HG02885 (cell line): Measurements from ENCODE around the gene CLIC5.

Experiments used
- ATAC-seq: cut with Tn5 transposase; IDR thresholded peaks from one replicate; pipeline ENCODE4 v1.9.1; 2021; ENCODE audit warnings: mild to moderate bottlenecking; ENCODE audit not compliant: unreplicated experiment, poor library complexity

Gene CLIC5

DNA sequence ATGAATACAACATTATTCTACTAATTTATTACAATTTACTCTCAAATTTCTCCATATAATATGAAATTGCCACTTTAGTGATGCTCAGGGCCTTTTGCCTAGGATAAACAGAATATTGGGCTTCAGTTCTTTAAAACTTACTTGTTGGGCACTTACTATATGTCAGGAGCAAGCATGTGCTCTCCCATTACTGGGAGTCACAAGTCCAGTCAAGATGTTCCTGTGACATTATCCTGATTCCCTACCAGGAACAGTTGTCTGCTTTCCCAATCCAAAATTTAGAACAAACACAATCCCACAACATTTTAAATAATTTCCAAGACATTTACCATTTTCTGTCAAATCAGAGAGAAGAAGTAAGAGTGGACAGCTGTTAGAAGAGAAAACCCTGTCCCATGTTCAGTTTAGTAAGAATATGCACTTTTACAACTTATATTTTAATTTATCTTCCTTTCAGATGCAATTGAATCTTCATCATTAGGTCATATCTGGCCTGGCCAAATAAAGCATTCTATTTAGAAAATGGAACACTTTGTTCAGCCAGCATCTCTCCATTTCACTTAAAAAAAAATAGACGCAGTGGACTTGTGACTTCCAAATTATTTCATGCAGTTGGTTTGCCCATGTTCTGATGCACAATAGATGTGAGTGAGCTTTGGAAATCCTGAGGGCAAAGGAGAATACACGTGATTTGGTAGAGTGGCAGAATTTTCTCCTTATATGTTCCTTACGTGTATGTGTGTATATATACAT is 159.8 kb downstream of the CLIC5 start:
- ATAC-seq, result no peak

DNA sequence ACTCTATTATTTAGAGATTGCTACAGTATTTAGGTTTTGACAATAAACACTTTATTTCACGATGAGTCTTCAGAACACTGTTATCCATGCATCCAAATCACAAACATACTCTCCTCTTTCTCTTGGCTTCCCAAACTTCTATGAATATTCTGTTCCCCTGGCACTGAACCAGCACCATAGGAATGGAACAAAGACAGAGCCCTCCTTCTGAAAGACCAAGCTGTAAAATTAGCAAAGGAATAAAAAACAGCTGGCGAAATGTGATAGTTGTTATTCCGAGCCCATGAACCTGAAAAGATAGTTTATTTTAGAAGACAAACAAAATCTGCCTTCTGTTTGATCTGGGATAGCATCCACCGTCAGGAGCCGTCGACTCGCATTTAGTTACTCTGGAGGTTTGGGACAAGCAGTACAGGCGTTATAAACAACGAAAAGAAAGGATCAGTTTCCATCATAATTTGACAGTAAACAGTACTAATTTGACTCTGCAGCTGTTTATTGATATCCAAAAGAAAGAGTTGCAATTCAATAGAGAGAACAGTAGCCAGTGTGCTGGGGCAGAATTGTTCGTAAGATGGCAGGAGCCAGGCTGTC is 161.4 kb downstream of the CLIC5 start:
- ATAC-seq, result no peak

- ATAC-seq, result no peak
Observed at GRCh38 chr6:45851034-45851400, 164.6 kb downstream of the CLIC5 start.

DNA sequence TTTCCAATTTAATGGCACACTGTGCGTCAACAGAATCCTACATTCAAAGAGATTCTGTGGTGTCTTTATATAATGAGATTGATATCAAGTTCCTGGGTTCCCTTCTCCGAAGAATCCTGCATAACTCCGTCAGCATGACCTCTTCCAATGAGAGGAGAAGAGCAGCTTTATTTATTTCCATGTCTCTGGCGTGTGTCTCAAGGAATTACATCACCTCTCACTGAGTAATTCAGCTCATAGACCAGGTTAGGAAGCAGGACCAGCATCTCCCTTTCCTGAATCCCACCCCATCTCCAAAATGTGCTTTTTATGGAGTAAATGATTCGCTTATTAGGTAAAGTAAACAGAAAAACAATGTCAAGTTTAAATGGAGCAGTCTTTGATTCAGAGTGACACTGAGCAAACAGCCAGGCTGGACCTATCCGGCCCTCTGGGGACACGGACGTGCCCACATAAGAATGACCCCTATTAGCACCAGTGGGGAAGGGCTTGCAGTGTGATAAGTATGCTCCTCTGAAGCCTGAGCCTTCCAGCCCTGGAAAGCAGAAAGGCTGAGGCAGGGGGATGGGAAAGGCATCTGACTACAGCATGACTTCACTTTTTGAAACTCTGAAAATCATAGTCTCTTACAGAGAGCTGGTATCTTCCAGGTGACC is 165.2 kb downstream of the CLIC5 start:
- ATAC-seq, result no peak

- no peak for ATAC-seq
Observed at GRCh38 chr6:45845567-45845966, 170.1 kb downstream of the CLIC5 start.

DNA sequence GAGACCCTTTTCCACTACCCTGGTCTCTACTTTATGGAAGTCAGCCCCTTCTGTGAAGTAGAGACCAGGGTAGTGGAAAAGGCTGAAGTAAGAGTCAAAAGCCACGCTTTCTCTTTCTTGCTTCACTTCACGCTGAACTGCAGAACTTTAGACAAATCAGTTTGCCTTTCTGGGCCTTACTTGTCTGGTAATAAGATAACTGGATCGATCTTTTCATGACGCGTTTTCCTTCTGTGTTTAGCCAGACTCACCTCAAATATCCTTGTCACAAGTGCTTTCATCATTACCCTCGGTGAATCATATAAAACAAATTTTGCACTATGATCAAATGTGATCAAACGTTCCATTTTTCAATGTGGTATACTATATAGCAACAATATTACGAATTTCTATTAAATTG is 170.7 kb downstream of the CLIC5 start:
- no peak for ATAC-seq

GRCh38 chr6:45843848-45844521 is 171.7 kb downstream of the CLIC5 start:
- no peak for ATAC-seq

- ATAC-seq, result no peak
Observed at GRCh38 chr6:45841062-45841461, 174.6 kb downstream of the CLIC5 start.

- no peak for ATAC-seq
Observed at GRCh38 chr6:45838996-45839395, 176.7 kb downstream of the CLIC5 start.

DNA sequence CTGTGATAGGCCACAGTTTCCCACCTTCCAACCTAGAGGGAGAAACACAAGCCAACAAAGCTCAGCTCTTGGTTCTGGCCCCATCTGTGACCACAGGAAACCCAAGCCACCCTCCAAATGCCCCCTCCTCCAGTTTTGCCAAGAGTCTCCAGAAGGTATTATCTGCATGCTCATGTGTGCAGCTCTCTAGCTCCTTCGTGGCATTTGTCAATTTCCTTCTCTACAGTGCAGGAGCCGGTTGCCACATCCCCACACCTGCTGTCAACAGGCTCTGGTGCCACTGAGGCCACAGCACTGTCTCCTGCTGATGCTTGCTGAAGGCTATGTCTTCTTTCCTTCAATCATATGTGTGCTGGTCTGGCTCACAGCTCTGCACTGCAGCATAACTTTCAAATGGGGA is 177.2 kb downstream of the CLIC5 start:
- ATAC-seq, result no peak

- ATAC-seq, result no peak
Observed at GRCh38 chr6:45837541-45838200, 178.0 kb downstream of the CLIC5 start.

- ATAC-seq, result no peak
Observed at GRCh38 chr6:45836984-45837383, 178.7 kb downstream of the CLIC5 start.

- no peak for ATAC-seq
Observed at GRCh38 chr6:45836438-45836824, 179.2 kb downstream of the CLIC5 start.

GRCh38 chr6:45835721-45836437 is 179.8 kb downstream of the CLIC5 start:
- ATAC-seq, result no peak

- ATAC-seq, result no peak
Observed at GRCh38 chr6:45832063-45832462, 183.6 kb downstream of the CLIC5 start.
